Sciatic nerve (tissue), 2 donors: ENCODE results near the gene LDHD. TPM values are rescaled to one million over a fixed set of nuclear protein-coding genes. Genes with fewer than 3 reads are reported as not detected.

Experiments used
- ATAC-seq: fragments of 200-7000 bp; cut with Tn5 transposase; one replicate; pipeline ENCODE4 v1.9.1; 2020; ENCODE audit warnings: mild to moderate bottlenecking, moderate library complexity
- DNase-seq: peaks from one replicate; pipeline ENCODE4 v3.0.0-alpha.2; 2020; ENCODE audit warnings: low spot score
- intact Hi-C: fragments of 100-400 bp; cut with DNase I; formaldehyde crosslinking; loops from one replicate; pipeline ENCODE4 v1.14.2; 2022
- total RNA-seq: library from RNA; stranded (reverse); fragmentation: NEBNext Ultra II Directional; extraction: Animal tissue kit (Norgen Biotek cat#: 25700); gene quantifications from one replicate; pipeline ENCODE4 v1.2.1, GENCODE V29; 2021
- donor health status: DM: no; HTN: no; CAD: no.
- donor health status: DM: no; HTN: no; CAD: no.

LDHD gene
- total RNA-seq, 1 donor from 2014 or later: 12.1 TPM

DNA sequence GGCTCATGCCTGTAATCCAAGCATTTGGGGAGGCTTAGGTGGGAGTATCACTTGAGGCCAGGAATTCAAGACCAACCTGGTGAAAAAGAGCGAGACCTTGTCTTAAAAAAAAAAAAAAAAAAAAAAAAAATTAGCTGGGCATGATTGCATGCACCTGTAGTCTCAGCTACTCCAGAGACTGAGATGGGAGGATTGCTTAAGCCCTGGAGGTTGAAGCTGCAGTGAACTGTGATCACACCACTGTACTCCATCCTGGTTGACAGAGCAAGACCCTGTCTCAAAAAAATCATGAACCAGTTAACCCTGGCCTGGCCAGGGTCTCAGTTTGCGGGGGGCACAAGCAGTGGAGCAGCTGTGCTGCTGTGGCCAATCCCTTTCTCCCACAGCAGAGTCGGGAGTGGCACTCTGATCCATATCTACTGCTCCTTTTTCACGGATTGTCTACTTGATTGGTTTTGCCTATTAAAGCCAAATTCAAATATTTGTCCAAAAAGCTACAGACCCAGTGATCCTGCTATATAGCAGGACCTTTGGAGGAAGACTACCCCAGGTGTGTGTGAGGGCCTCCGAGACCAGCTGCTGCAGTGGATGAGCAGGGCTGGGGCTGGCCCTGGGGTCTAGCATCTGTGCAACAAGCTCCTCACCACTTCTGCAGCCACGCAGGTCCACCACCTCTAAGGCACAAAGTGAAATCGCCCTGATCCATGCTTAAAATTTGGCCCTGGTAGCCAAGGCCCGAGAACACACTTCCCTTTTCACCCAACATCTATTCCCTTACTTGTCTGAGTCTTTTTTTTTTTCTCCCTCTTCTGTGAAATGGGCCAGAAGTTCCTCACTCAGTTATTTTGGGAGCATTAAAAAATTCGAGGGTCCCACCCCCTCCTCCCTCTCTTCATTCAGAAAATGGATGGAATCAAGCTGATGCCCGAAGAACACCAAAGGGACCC lies 48.2 kb downstream of the LDHD start:
- intact Hi-C loops: no loop called here
- no peak for ATAC-seq
- DNase-seq: no peak

DNA sequence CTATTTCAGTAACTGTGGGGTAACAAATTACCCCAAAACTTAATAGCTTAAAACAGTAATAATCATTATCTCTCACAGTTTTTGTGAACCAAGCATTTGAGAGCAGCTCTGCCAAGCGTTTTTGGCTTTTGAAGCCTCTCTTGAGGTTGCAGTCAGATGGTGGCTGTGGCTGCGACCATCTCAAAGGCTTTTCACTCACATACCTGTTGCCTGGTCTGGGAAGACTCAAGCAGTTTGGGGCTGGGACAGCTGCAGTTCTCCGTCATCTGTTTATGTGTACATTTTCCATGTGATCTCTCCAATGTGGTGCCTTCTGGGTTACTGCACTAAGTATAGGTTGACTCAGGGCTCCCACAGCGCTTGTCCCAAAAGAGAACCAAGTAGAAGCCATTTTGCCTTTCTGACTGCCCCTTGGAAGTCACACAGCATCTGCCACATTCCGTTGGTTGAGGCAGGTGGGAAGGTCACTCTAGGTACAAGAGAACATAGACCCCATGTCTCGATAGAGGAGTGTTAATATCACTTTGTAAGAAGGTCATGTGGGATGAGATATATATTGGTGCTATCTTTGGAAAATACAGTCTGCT lies 49.6 kb downstream of the LDHD start:
- DNase-seq: no peak
- intact Hi-C loops: no loop called here

DNA sequence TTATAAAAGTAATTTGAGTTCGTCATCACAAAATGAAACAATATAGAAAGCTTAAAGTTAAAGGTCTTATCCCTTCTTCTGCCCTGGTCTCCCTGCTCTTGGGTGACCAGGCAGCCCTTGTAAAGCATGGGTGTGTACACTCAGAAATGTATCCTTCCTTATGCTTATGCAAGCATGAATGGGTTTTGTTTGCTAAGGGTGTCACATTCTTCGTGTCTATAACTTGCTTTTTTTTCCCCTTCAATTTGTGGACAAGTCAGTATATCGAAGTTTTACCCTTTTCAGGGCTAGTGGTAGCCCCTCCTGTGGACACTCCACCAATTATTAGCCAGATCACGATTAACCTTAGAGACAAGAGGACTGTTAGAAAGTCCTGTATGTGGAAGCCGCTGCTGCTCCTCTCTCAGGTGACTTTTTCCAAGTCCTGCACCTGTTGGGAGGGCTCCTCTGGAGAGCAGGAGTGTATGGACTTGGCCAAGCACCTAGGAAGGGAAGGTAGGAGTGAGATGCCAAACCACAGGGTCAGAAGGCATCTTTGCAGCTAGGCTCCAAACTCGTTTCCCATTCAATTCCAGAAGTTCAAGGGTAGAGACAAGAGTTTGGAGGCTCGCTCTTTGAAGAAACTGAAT lies 50.9 kb downstream of the LDHD start:
- ATAC-seq (no peak), DNase-seq (no peak)
- intact Hi-C loops: no loop called here

More for the DNA sequence above, 49.6 kb downstream of the LDHD start:
- ATAC-seq: no peak

DNA sequence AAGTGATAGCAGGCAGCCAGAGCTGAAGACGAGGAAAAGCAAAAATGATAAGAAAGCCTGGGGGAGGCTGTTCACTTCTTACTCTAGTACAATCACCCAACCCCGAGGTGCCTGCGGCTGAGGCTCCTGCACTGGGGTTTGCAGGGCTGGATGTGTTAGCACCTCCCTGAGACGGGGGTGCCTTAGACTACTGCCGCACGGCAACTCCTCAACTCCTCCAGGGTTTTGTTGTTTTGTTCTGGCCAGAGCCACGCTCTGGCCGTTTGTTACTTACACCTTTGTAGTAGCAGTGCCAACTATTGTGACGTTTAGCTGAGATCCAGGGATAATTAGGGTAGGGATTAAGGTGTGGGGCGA lies 51.5 kb downstream of the LDHD start:
- DNase-seq (no peak), ATAC-seq (no peak)
- intact Hi-C loops: no loop called here

DNA sequence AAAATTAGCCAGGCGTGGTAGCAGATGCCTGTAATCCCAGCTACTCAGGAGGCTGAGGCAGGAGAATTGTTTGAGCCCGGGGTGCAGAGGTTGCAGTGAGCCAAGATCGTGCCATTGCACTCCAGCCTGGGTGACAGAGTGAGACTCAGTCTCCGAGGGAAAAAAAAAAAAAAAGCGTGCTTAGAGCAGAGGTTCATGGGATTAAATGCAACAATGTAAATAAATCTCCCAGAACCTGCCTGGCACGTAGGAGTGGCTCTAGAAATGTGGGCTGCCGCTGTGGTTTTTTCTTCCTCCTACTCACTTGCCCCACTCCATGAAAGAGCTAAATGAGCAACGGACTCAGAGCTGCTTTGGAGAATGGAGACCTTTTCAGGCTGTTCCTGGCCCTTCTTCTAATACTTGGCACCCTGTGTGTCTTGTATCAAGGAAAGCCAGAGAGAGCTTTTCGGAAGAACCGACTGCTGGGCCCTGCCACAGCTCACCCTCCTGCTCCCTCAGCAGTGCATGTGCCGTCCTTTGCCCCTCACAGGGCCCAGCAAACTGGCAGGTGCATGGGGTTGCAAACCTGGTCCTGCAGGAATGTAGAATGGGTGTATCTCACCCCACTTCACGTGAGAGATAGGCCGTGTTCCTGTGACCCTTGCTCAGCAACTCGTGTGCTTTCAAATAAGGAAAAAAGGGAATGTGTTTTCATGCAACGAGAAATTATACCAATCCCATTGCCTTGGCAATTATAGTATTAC lies 52.0 kb downstream of the LDHD start:
- DNase-seq: no peak
- intact Hi-C loops: no loop called here
- no peak for ATAC-seq

DNA sequence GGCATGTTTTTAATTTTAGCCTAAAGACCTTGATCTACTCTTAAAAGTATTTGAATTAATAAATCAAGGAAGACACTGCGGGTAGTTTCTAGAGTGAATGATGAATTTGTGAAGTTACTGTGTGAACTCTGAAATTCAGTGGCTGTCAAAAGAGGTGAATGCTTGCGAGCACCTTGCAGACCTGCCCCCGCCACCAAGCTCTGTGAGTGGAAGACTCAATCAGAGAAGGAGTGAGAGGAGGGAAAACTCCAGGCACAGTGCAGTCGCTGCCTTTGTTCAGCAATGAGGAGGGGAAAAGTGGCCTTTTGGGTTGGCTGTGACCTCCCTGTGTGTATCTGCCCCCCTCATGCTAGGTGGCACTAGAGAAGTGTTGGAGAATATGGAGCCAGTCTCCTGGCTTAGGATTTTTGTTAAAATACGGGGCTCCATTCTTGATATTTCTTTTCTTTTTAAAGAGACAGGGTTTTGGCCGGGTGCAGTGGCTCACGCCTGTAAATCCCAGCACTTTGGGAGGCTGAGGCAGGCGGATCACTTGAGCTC lies 53.0 kb downstream of the LDHD start:
- DNase-seq: no peak
- ATAC-seq: no peak
- intact Hi-C loops: no loop called here

DNA sequence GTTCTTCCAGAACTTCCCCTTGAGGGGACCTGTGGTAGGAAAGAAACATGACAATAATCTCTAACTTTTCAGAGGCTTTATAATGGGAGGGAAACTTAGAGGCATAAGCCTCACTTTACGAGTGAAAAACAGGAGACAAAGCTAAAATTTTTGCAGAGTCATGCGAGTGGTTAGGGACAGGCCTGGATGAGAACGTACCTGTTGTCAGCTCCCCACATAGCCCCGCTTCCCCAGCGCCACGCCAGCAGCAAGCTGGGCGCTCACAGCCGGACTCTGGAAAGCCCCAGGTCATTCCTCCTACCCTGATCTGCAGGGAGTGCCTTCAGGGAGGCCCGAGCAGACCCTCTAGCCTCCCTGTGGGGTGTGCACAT lies 53.6 kb downstream of the LDHD start:
- no peak for ATAC-seq
- DNase-seq: no peak
- intact Hi-C loops: no loop called here

DNA sequence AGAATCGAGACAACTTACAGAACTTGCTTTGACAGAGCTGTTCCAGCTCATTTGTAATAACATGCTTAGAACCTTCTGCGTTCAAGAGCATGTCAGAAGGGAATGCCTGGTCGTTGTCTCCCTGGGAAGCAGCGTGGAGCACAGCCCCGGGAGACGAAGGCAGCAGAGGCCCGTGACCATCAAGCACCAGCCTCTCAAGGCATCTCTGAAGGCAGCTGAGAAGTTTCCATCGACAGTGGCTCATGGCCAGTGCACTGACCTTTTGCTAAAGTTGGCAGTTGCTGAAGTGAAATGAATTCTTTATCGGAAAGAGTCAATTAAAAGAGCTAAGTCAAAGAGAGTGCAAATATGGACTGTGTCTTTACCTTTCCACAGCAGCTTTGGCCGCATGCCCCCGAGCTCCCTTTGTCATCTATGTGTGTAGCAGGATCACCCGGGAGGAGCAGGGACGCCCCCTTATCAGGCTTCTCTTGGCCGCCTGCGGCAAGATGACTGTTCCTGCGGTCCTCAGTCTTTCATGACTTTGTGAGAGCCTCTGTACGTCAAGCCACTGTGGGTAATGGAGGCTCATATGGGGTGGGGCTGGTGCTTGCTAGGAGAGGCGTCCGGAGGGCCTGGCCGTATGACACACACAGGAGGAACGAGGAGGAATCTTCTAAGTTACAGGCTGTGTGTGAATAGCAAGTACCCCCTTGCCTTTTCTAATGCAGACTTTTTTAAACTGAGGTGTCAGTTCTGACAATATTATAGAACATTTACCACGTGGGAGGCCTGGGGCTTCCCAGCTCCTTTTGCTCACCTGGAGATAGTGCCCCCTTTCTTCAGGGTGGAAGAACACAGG lies 54.2 kb downstream of the LDHD start:
- ATAC-seq: peak; percentile 44
- DNase-seq: no peak
- intact Hi-C loops: no loop called here

Other genes starting within 250 kb of the LDHD start
- 95.4 TPM for gene WDR59, start 131.7 kb downstream of the LDHD start, total RNA-seq
- gene ZNRF1, start 117.8 kb downstream of the LDHD start, total RNA-seq: 24.6 TPM
- 19.0 TPM for gene ZFP1, start 31.7 kb upstream of the LDHD start, total RNA-seq
- 7.3 TPM for gene CTRB2, start 90.4 kb upstream of the LDHD start, total RNA-seq
- 2.7 TPM for gene CTRB1, start 102.2 kb upstream of the LDHD start, total RNA-seq
- gene BCAR1, start 134.8 kb upstream of the LDHD start, total RNA-seq: 71.7 TPM